HEK293 (cell line): ENCODE results near the gene TMOD2.

Experiments
- CTCF ChIA-PET: fragments of 350-600 bp; formaldehyde crosslinking; extraction: SDS; loops from one replicate; lab custom pipeline; 2021; ENCODE audit warnings: antibody characterized with exemption; lab: Yijun Ruan, JAX
- POLR2A ChIA-PET: fragments of 300-600 bp; formaldehyde crosslinking; extraction: SDS; loops from one replicate; lab custom pipeline; 2020; ENCODE audit warnings: antibody characterized with exemption, inconsistent platforms; lab: Yijun Ruan, JAX
- H3K27ac ChIP-seq: fragments of 200-500 bp; sonication (Bioruptor generic); 2 replicates; pipeline ENCODE4 v1.5.1; 2014; ENCODE audit warnings: low read depth, low read length, control low read depth, inconsistent platforms; ENCODE audit errors: extremely low read depth
- H3K36me3 ChIP-seq, 2 experiments: fragments of 200-500 bp in 1 of 2; sonication (Bioruptor generic) in 1 of 2; 1 replicate in 1 of 2; 2 replicates in 1 of 2; pipeline ENCODE4 v1.5.1; 2014 to 2017; ENCODE audit warnings: inconsistent platforms in 2 of 2, low read length in 2 of 2; ENCODE audit not compliant: control insufficient read depth in 2 of 2, insufficient read depth in 1 of 2
- H3K4me1 ChIP-seq: fragments of 200-500 bp; sonication (Bioruptor generic); 2 replicates; pipeline ENCODE4 v1.5.1; 2014; ENCODE audit warnings: mild to moderate bottlenecking, low read length, inconsistent platforms; ENCODE audit not compliant: control insufficient read depth, insufficient read depth
- H3K4me3 ChIP-seq: 2 replicates; pipeline ENCODE4 v1.5.1; 2011; ENCODE audit warnings: low read depth, mild to moderate bottlenecking, control low read depth, low read length, moderate library complexity
- H3K9me3 ChIP-seq: fragments of 200-500 bp; sonication (Bioruptor generic); 2 replicates; pipeline ENCODE4 v1.5.1; 2014; ENCODE audit warnings: low read depth, low read length, inconsistent platforms; ENCODE audit not compliant: control insufficient read depth, insufficient read depth
- MZF1 ChIP-seq: fragments of 450-650 bp; formaldehyde crosslinking; IDR thresholded peaks from 2 replicates; pipeline ENCODE4 v1.5.1; 2017; ENCODE audit warnings: missing biosample characterization, missing genetic modification characterization, borderline replicate concordance
- OVOL3 ChIP-seq: fragments of 450-650 bp; formaldehyde crosslinking; IDR thresholded peaks from 2 replicates; pipeline ENCODE4 v1.5.1; 2016; ENCODE audit warnings: missing biosample characterization, missing genetic modification characterization
- PRDM10 ChIP-seq: fragments of 450-650 bp; formaldehyde crosslinking; IDR thresholded peaks from 2 replicates; pipeline ENCODE4 v1.5.1; 2016; ENCODE audit warnings: missing biosample characterization, missing genetic modification characterization
- ZBTB17 ChIP-seq: fragments of 450-650 bp; formaldehyde crosslinking; IDR thresholded peaks from 2 replicates; pipeline ENCODE4 v1.5.1; 2016; ENCODE audit warnings: missing biosample characterization, missing genetic modification characterization
- ZIC2 ChIP-seq: fragments of 450-650 bp; formaldehyde crosslinking; IDR thresholded peaks from 2 replicates; pipeline ENCODE4 v1.5.1; 2016; ENCODE audit warnings: missing biosample characterization, missing genetic modification characterization
- ZNF18 ChIP-seq: fragments of 450-650 bp; formaldehyde crosslinking; IDR thresholded peaks from 2 replicates; pipeline ENCODE4 v1.5.1; 2016; ENCODE audit warnings: missing biosample characterization, missing genetic modification characterization
- ZNF248 ChIP-seq: fragments of 450-650 bp; formaldehyde crosslinking; IDR thresholded peaks from 2 replicates; pipeline ENCODE4 v1.5.1; 2017; ENCODE audit warnings: missing biosample characterization, missing genetic modification characterization
- ZNF280C ChIP-seq: fragments of 450-650 bp; formaldehyde crosslinking; IDR thresholded peaks from 2 replicates; pipeline ENCODE4 v1.5.1; 2016; ENCODE audit warnings: missing biosample characterization, missing genetic modification characterization
- ZNF501 ChIP-seq: fragments of 450-650 bp; formaldehyde crosslinking; IDR thresholded peaks from 2 replicates; pipeline ENCODE4 v1.5.1; 2016; ENCODE audit warnings: missing biosample characterization, missing genetic modification characterization
- ZNF510 ChIP-seq: fragments of 450-650 bp; formaldehyde crosslinking; IDR thresholded peaks from 2 replicates; pipeline ENCODE4 v1.5.1; 2018; ENCODE audit warnings: mild to moderate bottlenecking, missing genetic modification characterization, missing biosample characterization; ENCODE audit not compliant: insufficient replicate concordance
- ZNF513 ChIP-seq: fragments of 450-650 bp; IDR thresholded peaks from 2 replicates; pipeline ENCODE4 v1.5.1; 2018; ENCODE audit warnings: missing biosample characterization, missing genetic modification characterization
- ZNF521 ChIP-seq: fragments of 450-650 bp; formaldehyde crosslinking; IDR thresholded peaks from 2 replicates; pipeline ENCODE4 v1.5.1; 2017; ENCODE audit warnings: missing biosample characterization, mild to moderate bottlenecking, missing genetic modification characterization
- ZNF529 ChIP-seq: fragments of 450-650 bp; formaldehyde crosslinking; IDR thresholded peaks from 2 replicates; pipeline ENCODE4 v1.5.1; 2017; ENCODE audit warnings: missing genetic modification characterization, missing biosample characterization; ENCODE audit not compliant: insufficient replicate concordance
- ZNF571 ChIP-seq: fragments of 450-650 bp; formaldehyde crosslinking; IDR thresholded peaks from 2 replicates; pipeline ENCODE4 v1.5.0; 2017; ENCODE audit warnings: missing biosample characterization, missing genetic modification characterization
- ZNF600 ChIP-seq: fragments of 450-650 bp; formaldehyde crosslinking; IDR thresholded peaks from 2 replicates; pipeline ENCODE4 v1.5.1; 2016; ENCODE audit warnings: missing biosample characterization, missing genetic modification characterization
- ZNF654 ChIP-seq: fragments of 450-650 bp; formaldehyde crosslinking; IDR thresholded peaks from 2 replicates; pipeline ENCODE4 v1.5.1; 2016; ENCODE audit warnings: low read depth, missing biosample characterization, missing genetic modification characterization
- ZNF658 ChIP-seq: fragments of 450-650 bp; formaldehyde crosslinking; IDR thresholded peaks from 2 replicates; pipeline ENCODE4; 2016; ENCODE audit warnings: missing biosample characterization, missing genetic modification characterization
- ZNF660 ChIP-seq: fragments of 450-650 bp; IDR thresholded peaks from 2 replicates; pipeline ENCODE4 v1.5.1; 2018; ENCODE audit warnings: missing biosample characterization, mild to moderate bottlenecking, missing genetic modification characterization

The TMOD2 gene

GRCh38 chr15:51758645-51759044 lies 7.2 kb downstream of the TMOD2 start:
- POLR2A ChIA-PET: no interaction called here
- H3K4me1 ChIP-seq: no peaks in the 10 kb centered on the region
- no peaks in the 10 kb centered on the region for H3K36me3 ChIP-seq
- CTCF ChIA-PET: interaction anchor here (1.7 to 2.7 kb wide), 2 partner anchors 18 to 20 kb away, joined by 3 to 21 read pairs; no protein-coding TSS in a partner anchor
- TF ChIP-seq ZNF654 (tag by site-specific recombination) (no peak), ZNF280C (tag by site-specific recombination) (no peak), ZNF529 (tag by site-specific recombination) (no peak), ZNF18 (tag by site-specific recombination) (no peak), ZNF658 (tag by site-specific recombination) (no peak), MZF1 (peak; percentile 84; the same call in 1 of the 2 replicates), ZBTB17 (tag by site-specific recombination) (peak; percentile 79), ZNF510 (tag by site-specific recombination) (no peak), ZNF600 (tag by site-specific recombination) (peak; percentile 72), ZNF501 (tag by site-specific recombination) (no peak), ZNF660 (tag by site-specific recombination) (no peak)
- H3K9me3 ChIP-seq: no peaks in the 10 kb centered on the region
- no peak overlapping the region for H3K4me3 ChIP-seq
- H3K27ac ChIP-seq: no peak overlapping the region

GRCh38 chr15:51759557-51760070 lies 8.2 kb downstream of the TMOD2 start:
- H3K9me3 ChIP-seq: no peaks in the 10 kb centered on the region
- no peak for TF ChIP-seq ZIC2 (tag by site-specific recombination)
- TF ChIP-seq PRDM10 (tag by site-specific recombination): 0 out of 2 replicates have a peak, but pooled peaks have one; percentile 10
- ChIA-PET CTCF (interaction anchor here (1.7 to 2.4 kb wide), 2 partner anchors 17 to 19 kb away, joined by 3 to 7 read pairs; no protein-coding TSS in a partner anchor), POLR2A (no interaction called here)
- no peaks in the 10 kb centered on the region for H3K4me1 ChIP-seq
- H3K27ac ChIP-seq: no peak overlapping the region
- no peak overlapping the region for H3K4me3 ChIP-seq
- H3K36me3 ChIP-seq: no peaks in the 10 kb centered on the region

- Histone ChIP-seq H3K36me3 (no peaks in the 10 kb centered on the region), H3K4me3 (no peak overlapping the region), H3K27ac (no peak overlapping the region), H3K4me1 (no peaks in the 10 kb centered on the region), H3K9me3 (no peaks in the 10 kb centered on the region)
- CTCF ChIA-PET: interaction anchor here (1.0 to 2.4 kb wide), 2 partner anchors 13 to 16 kb away, joined by 4 to 7 read pairs; no protein-coding TSS in a partner anchor
- POLR2A ChIA-PET: no interaction called here
- TF ChIP-seq OVOL3: no peak
- TF ChIP-seq ZNF513 (tag by site-specific recombination): no peak
- no peak for TF ChIP-seq ZNF571 (tag by site-specific recombination)
- no peak for TF ChIP-seq ZNF521
- no peak for TF ChIP-seq ZNF248 (tag by site-specific recombination)
These were observed 9.4 kb downstream of the TMOD2 start for GRCh38 chr15:51760805-51761204.
